Thoracic aorta (tissue), 2 donors: ENCODE results near the gene SRC. TPM values are rescaled to one million over a fixed set of nuclear protein-coding genes. Genes with fewer than 3 reads are reported as not detected.

ENCODE experiments used
- ATAC-seq: fragments of 150-250 bp; one replicate; pipeline ENCODE4 v1.8.0; 2017; ENCODE audit warnings: low read depth; ENCODE audit not compliant: insufficient number of reproducible peaks, low FRiP score
- DNase-seq: peaks from one replicate; pipeline ENCODE4 v3.0.0-alpha.2; 2020; ENCODE audit warnings: low spot score
- H3K27ac ChIP-seq, 2 donors: fragments of 200-600 bp; sonication (generic); 1 replicate in 1 of 2; 2 replicates in 1 of 2; pipeline ENCODE4 v1.5.1; 2016; ENCODE audit warnings: mild to moderate bottlenecking in 2 of 2, moderate library complexity in 2 of 2
- H3K27me3 ChIP-seq: fragments of 200-600 bp; sonication (generic); replicated peaks from 2 replicates; pipeline ENCODE4 v1.6.0; 2016; ENCODE audit warnings: mild to moderate bottlenecking; ENCODE audit not compliant: insufficient read depth
- H3K36me3 ChIP-seq: fragments of 200-600 bp; sonication (generic); one replicate; pipeline ENCODE4 v1.5.1; 2016
- H3K4me1 ChIP-seq, 2 donors: fragments of 200-600 bp; sonication (generic); 1 replicate in 1 of 2; 2 replicates in 1 of 2; pipeline versions ENCODE4 v1.5.1 to v1.6.0; 2016; ENCODE audit warnings: low read depth in 2 of 2, mild to moderate bottlenecking in 1 of 2; ENCODE audit not compliant: control insufficient read depth in 1 of 2
- H3K4me3 ChIP-seq: fragments of 200-600 bp; sonication (generic); 2 replicates; pipeline ENCODE4 v1.5.1; 2016; ENCODE audit warnings: mild to moderate bottlenecking
- H3K9me3 ChIP-seq: fragments of 200-600 bp; sonication (generic); 2 replicates; pipeline ENCODE4 v1.5.1; 2016
- total RNA-seq, 2 donors: library from RNA; depleted of rRNA; stranded (reverse); fragments of >200 nt; gene quantifications; one replicate each; pipeline versions ENCODE4 v1.1.0 to v1.2.3, GENCODE V29; 2016
- TF ChIP-seq, protein P1 (sequence below): fragments of 200-600 bp; sonication (generic); IDR thresholded peaks from one replicate; pipeline ENCODE4 v1.5.1; 2019; ENCODE audit warnings: antibody characterized with exemption

The SRC gene
- total RNA-seq, 2 donors from 2014 or later = 80.3 to 89.0 TPM

- Histone ChIP-seq H3K9me3 (no peaks in the 10 kb centered on the region), H3K4me3 (peak overlapping the region; percentile 35), H3K27ac (peak overlapping the region; percentile 95 to 96), H3K36me3 (peaks cover 14% of the 10 kb centered on the region), H3K4me1 (peaks cover 16 to 52% of the 10 kb centered on the region in 2 donors), H3K27me3 (no peaks in the 10 kb centered on the region)
- ATAC-seq = peak; percentile 19
- no peak for DNase-seq
- TF ChIP-seq, protein P1, sequence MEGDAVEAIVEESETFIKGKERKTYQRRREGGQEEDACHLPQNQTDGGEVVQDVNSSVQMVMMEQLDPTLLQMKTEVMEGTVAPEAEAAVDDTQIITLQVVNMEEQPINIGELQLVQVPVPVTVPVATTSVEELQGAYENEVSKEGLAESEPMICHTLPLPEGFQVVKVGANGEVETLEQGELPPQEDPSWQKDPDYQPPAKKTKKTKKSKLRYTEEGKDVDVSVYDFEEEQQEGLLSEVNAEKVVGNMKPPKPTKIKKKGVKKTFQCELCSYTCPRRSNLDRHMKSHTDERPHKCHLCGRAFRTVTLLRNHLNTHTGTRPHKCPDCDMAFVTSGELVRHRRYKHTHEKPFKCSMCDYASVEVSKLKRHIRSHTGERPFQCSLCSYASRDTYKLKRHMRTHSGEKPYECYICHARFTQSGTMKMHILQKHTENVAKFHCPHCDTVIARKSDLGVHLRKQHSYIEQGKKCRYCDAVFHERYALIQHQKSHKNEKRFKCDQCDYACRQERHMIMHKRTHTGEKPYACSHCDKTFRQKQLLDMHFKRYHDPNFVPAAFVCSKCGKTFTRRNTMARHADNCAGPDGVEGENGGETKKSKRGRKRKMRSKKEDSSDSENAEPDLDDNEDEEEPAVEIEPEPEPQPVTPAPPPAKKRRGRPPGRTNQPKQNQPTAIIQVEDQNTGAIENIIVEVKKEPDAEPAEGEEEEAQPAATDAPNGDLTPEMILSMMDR = no peak
Observed at GRCh38 chr20:37315021-37315451, 30.9 kb upstream of the SRC start.

- H3K36me3 ChIP-seq = peaks cover 14% of the 10 kb centered on the region
- H3K4me1 ChIP-seq = peaks cover 16 to 49% of the 10 kb centered on the region in 2 donors
- no peaks in the 10 kb centered on the region for H3K27me3 ChIP-seq
- ATAC-seq = no peak
- H3K4me3 ChIP-seq = peak overlapping the region; percentile 35
- H3K9me3 ChIP-seq = no peaks in the 10 kb centered on the region
- H3K27ac ChIP-seq = peak overlapping the region; percentile 95 to 96
- TF ChIP-seq, protein P1 = no peak
- no peak for DNase-seq
Observed at GRCh38 chr20:37315452-37316110, 30.4 kb upstream of the SRC start.

GRCh38 chr20:37316116-37316774, 29.7 kb upstream of the SRC start:
- Histone ChIP-seq H3K4me1 (peaks cover 16 to 49% of the 10 kb centered on the region in 2 donors), H3K4me3 (no peak overlapping the region), H3K27ac (peak overlapping the region; percentile 95 to 96), H3K9me3 (no peaks in the 10 kb centered on the region), H3K36me3 (peaks cover 14% of the 10 kb centered on the region), H3K27me3 (no peaks in the 10 kb centered on the region)
- TF ChIP-seq, protein P1 = no peak
- DNase-seq = no peak
- ATAC-seq = no peak

- no peak overlapping the region for H3K4me3 ChIP-seq
- no peaks in the 10 kb centered on the region for H3K9me3 ChIP-seq
- peaks cover 16 to 46% of the 10 kb centered on the region in 2 donors for H3K4me1 ChIP-seq
- TF ChIP-seq, protein P1 = no peak
- DNase-seq (no peak), ATAC-seq (no peak)
- no peaks in the 10 kb centered on the region for H3K27me3 ChIP-seq
- H3K27ac ChIP-seq = no peak overlapping the region
- peaks cover 14% of the 10 kb centered on the region for H3K36me3 ChIP-seq
Observed at GRCh38 chr20:37316775-37317170, 29.2 kb upstream of the SRC start.

DNA sequence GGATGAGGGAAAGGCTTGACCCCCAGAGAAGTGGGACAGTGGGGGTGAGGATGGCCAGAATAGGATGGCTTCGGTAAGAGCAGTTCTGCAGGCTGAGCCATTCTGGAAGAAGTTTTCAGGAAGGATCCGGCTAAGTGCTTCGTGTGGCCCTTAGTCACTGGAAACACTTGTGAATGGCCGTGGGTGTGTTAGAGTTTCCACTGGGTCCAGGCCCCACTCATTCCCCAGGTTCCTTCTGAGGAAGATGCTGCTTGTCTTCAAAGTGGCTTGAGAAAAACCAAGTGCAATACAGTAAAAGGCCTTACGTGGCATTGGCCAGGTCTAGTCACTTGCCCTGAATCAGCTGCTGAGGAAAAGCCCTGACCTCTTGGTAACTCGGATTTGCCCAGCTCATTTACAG, 28.6 kb upstream of the SRC start:
- ATAC-seq = no peak
- no peak overlapping the region for H3K27ac ChIP-seq
- no peaks in the 10 kb centered on the region for H3K9me3 ChIP-seq
- no peak for DNase-seq
- H3K4me3 ChIP-seq = no peak overlapping the region
- H3K36me3 ChIP-seq = peaks cover 14% of the 10 kb centered on the region
- no peaks in the 10 kb centered on the region for H3K27me3 ChIP-seq
- TF ChIP-seq, protein P1 = no peak
- H3K4me1 ChIP-seq = peaks cover 16 to 40% of the 10 kb centered on the region in 2 donors
